Mesenchymal stem cell (in vitro differentiated cells and primary cell): ENCODE data around the gene CHD3.
"Not testable (repeated sequence)": the region's sequence is repeated elsewhere in the genome, so short reads cannot be mapped to it uniquely, and the experiment has no call there.

Experiments
- DNase-seq: peaks from one replicate; pipeline ENCODE4 v3.0.0-alpha.2; 2013
- H2AFZ ChIP-seq: one replicate; pipeline ENCODE4 v1.6.1; 2013; ENCODE audit warnings: low read depth, mild to moderate bottlenecking, control low read depth, inconsistent platforms, low read length, moderate library complexity
- H2AK5ac ChIP-seq: 2 replicates; pipeline ENCODE4 v1.6.1; 2013; ENCODE audit warnings: low read length, moderate library complexity, mild to moderate bottlenecking, inconsistent platforms; ENCODE audit not compliant: severe bottlenecking
- H2BK120ac ChIP-seq: one replicate; pipeline ENCODE4 v1.6.1; 2013; ENCODE audit warnings: low read depth, mild to moderate bottlenecking, inconsistent platforms, low read length, moderate library complexity
- H2BK12ac ChIP-seq, 2 experiments: one replicate each; pipeline ENCODE4 v1.6.1; 2013; ENCODE audit warnings: inconsistent platforms in 2 of 2, low read length in 2 of 2, mild to moderate bottlenecking in 2 of 2, moderate library complexity in 2 of 2, control low read depth in 1 of 2
- H2BK15ac ChIP-seq: one replicate; pipeline ENCODE4 v1.6.1; 2013; ENCODE audit warnings: mild to moderate bottlenecking, low read depth, inconsistent platforms; ENCODE audit not compliant: poor library complexity, severe bottlenecking
- H2BK5ac ChIP-seq: 2 replicates; pipeline ENCODE4 v1.6.1; 2013; ENCODE audit warnings: low read depth, mild to moderate bottlenecking, low read length, control low read depth, inconsistent platforms; ENCODE audit not compliant: poor library complexity, severe bottlenecking
- H3K14ac ChIP-seq, 2 experiments: one replicate each; pipeline ENCODE4 v1.6.1; 2013; ENCODE audit warnings: inconsistent platforms in 2 of 2, low read length in 2 of 2, control low read depth in 1 of 2, mild to moderate bottlenecking in 1 of 2, moderate library complexity in 1 of 2
- H3K18ac ChIP-seq, 2 experiments: one replicate each; pipeline ENCODE4 v1.6.1; 2013; ENCODE audit warnings: inconsistent platforms in 2 of 2, low read length in 2 of 2, control low read depth in 1 of 2, low read depth in 1 of 2, mild to moderate bottlenecking in 1 of 2
- H3K23ac ChIP-seq, 2 experiments: one replicate each; pipeline ENCODE4 v1.6.1; 2013; ENCODE audit warnings: inconsistent platforms in 2 of 2, low read length in 2 of 2, mild to moderate bottlenecking in 2 of 2, moderate library complexity in 2 of 2, control low read depth in 1 of 2
- H3K27ac ChIP-seq: 2 replicates; pipeline ENCODE4 v1.5.1; 2013; ENCODE audit warnings: mild to moderate bottlenecking, moderate library complexity, low read length, control low read depth, inconsistent platforms; ENCODE audit not compliant: poor library complexity, severe bottlenecking
- H3K27me3 ChIP-seq, 2 experiments: 2 replicates each; pipeline versions ENCODE4 v1.6.1 to v1.7.0; 2013; ENCODE audit warnings: low read length in 2 of 2, mild to moderate bottlenecking in 2 of 2, moderate library complexity in 2 of 2, control low read depth in 1 of 2, inconsistent platforms in 1 of 2; ENCODE audit not compliant: control insufficient read depth in 1 of 2, insufficient read depth in 1 of 2
- H3K36me3 ChIP-seq, 2 experiments: 2 replicates each; pipeline versions ENCODE4 v1.6.1 to v1.7.0; 2013; ENCODE audit warnings: low read length in 2 of 2, control low read depth in 1 of 2, inconsistent platforms in 1 of 2, low read depth in 1 of 2, mild to moderate bottlenecking in 1 of 2; ENCODE audit not compliant: insufficient read depth in 2 of 2, control insufficient read depth in 1 of 2
- H3K4ac ChIP-seq, 2 experiments: one replicate each; pipeline ENCODE4 v1.6.1; 2013; ENCODE audit warnings: inconsistent platforms in 2 of 2, low read length in 2 of 2, mild to moderate bottlenecking in 2 of 2, moderate library complexity in 2 of 2, control low read depth in 1 of 2, low read depth in 1 of 2
- H3K4me1 ChIP-seq: 2 replicates; pipeline ENCODE4 v1.6.1; 2013; ENCODE audit warnings: low read depth, low read length, control low read depth; ENCODE audit not compliant: control insufficient read depth, insufficient read depth
- H3K4me2 ChIP-seq: 2 replicates; pipeline ENCODE4 v1.6.1; 2013; ENCODE audit warnings: low read length, mild to moderate bottlenecking, inconsistent platforms; ENCODE audit not compliant: poor library complexity, severe bottlenecking
- H3K4me3 ChIP-seq, 2 experiments: 2 replicates each; pipeline versions ENCODE4 v1.5.1 to v1.7.0; 2013; ENCODE audit warnings: low read length in 2 of 2, mild to moderate bottlenecking in 2 of 2, control low read depth in 1 of 2, low read depth in 1 of 2; ENCODE audit not compliant: insufficient read depth in 1 of 2
- H3K79me1 ChIP-seq: replicated peaks from 2 replicates; pipeline ENCODE4 v1.6.1; 2013; ENCODE audit warnings: mild to moderate bottlenecking, control low read depth, low read length, inconsistent platforms; ENCODE audit not compliant: poor library complexity, severe bottlenecking
- H3K9ac ChIP-seq: 2 replicates; pipeline ENCODE4 v1.7.0; 2013; ENCODE audit warnings: mild to moderate bottlenecking, low read length, moderate library complexity
- H3K9me3 ChIP-seq: 2 replicates; pipeline ENCODE4 v1.7.0; 2013; ENCODE audit warnings: mild to moderate bottlenecking, low read length; ENCODE audit not compliant: control insufficient read depth
- H4K8ac ChIP-seq: one replicate; pipeline ENCODE4 v1.6.1; 2013; ENCODE audit warnings: inconsistent platforms, mild to moderate bottlenecking, low read length, moderate library complexity
- H4K91ac ChIP-seq: one replicate; pipeline ENCODE4 v1.6.1; 2013; ENCODE audit warnings: mild to moderate bottlenecking, low read length, inconsistent platforms
- WGBS: methylation state at CpG from one replicate; pipeline ENCODE4 v1.1.7; 2013; ENCODE audit warnings: mixed read lengths; 5-methylcytosine and 5-hydroxymethylcytosine counted together

Gene CHD3

GRCh38 chr17:7951143-7951792, 62.7 kb downstream of the CHD3 start:
- H2AFZ ChIP-seq, result no peak overlapping the region
- H3K9ac ChIP-seq, result no peak overlapping the region
- H3K36me3 ChIP-seq, result peaks cover 23 to 46% of the 10 kb centered on the region in 2 experiments
- no peak overlapping the region for H2BK12ac ChIP-seq
- H4K8ac ChIP-seq, result no peak overlapping the region
- no peak overlapping the region for H3K4me2 ChIP-seq
- H3K23ac ChIP-seq, result peak overlapping the region in 1 of 2 experiments; percentile 80
- H2AK5ac ChIP-seq, result no peak overlapping the region
- DNase-seq, result no peak
- H2BK5ac ChIP-seq, result no peak overlapping the region
- no peak overlapping the region for H3K27ac ChIP-seq
- no peak overlapping the region for H3K18ac ChIP-seq
- no peak overlapping the region for H3K4me3 ChIP-seq
- no peak overlapping the region for H3K14ac ChIP-seq
- H2BK120ac ChIP-seq, result no peak overlapping the region
- no peak overlapping the region for H3K4ac ChIP-seq
- peaks cover 3% of the 10 kb centered on the region for H3K79me1 ChIP-seq
- H2BK15ac ChIP-seq, result no peak overlapping the region
- H4K91ac ChIP-seq, result no peak overlapping the region
- no peaks in the 10 kb centered on the region for H3K9me3 ChIP-seq
- WGBS, result 94% methylated on average over 5 of the region's 5 CpGs
- H3K4me1 ChIP-seq, result no peaks in the 10 kb centered on the region
- no peaks in the 10 kb centered on the region for H3K27me3 ChIP-seq

- not testable (repeated sequence) for H3K4me1 ChIP-seq, H3K14ac ChIP-seq, H3K27ac ChIP-seq, H2BK12ac ChIP-seq, H4K91ac ChIP-seq, H2BK5ac ChIP-seq, H3K79me1 ChIP-seq, H2AK5ac ChIP-seq, H3K9ac ChIP-seq, H2BK15ac ChIP-seq, H3K23ac ChIP-seq, H2AFZ ChIP-seq, H3K4me2 ChIP-seq, DNase-seq, H2BK120ac ChIP-seq, H3K4ac ChIP-seq, H3K27me3 ChIP-seq, H4K8ac ChIP-seq, H3K9me3 ChIP-seq, H3K4me3 ChIP-seq, H3K18ac ChIP-seq
- 94% methylated on average over 13 of the region's 13 CpGs for WGBS
- H3K36me3 ChIP-seq, result peaks cover 8 to 30% of the 10 kb centered on the region in 2 experiments
Measured at GRCh38 chr17:7953266-7953665, 64.7 kb downstream of the CHD3 start.

- Histone ChIP-seq H3K27me3 (peaks cover under 1 to 3% of the 10 kb centered on the region in 2 experiments), H3K9ac (peak overlapping the region; percentile 26), H3K4ac (no peak overlapping the region), H3K36me3 (peaks cover 0 to 6% of the 10 kb centered on the region in 2 experiments), H4K8ac (no peak overlapping the region), H2BK120ac (no peak overlapping the region), H2BK15ac (no peak overlapping the region), H4K91ac (no peak overlapping the region), H3K4me3 (peak overlapping the region in 1 of 2 experiments; percentile 5), H2AFZ (no peak overlapping the region), H3K4me1 (no peaks in the 10 kb centered on the region), H2BK12ac (no peak overlapping the region), H3K23ac (no peak overlapping the region), H3K79me1 (no peaks in the 10 kb centered on the region), H3K4me2 (no peak overlapping the region), H3K18ac (no peak overlapping the region), H2AK5ac (no peak overlapping the region), H3K14ac (no peak overlapping the region), H3K9me3 (no peaks in the 10 kb centered on the region), H3K27ac (no peak overlapping the region), H2BK5ac (no peak overlapping the region)
- WGBS, result 91% methylated on average over 13 of the region's 13 CpGs
- DNase-seq, result no peak
Measured at GRCh38 chr17:7955414-7956227, 67.0 kb downstream of the CHD3 start.

DNA sequence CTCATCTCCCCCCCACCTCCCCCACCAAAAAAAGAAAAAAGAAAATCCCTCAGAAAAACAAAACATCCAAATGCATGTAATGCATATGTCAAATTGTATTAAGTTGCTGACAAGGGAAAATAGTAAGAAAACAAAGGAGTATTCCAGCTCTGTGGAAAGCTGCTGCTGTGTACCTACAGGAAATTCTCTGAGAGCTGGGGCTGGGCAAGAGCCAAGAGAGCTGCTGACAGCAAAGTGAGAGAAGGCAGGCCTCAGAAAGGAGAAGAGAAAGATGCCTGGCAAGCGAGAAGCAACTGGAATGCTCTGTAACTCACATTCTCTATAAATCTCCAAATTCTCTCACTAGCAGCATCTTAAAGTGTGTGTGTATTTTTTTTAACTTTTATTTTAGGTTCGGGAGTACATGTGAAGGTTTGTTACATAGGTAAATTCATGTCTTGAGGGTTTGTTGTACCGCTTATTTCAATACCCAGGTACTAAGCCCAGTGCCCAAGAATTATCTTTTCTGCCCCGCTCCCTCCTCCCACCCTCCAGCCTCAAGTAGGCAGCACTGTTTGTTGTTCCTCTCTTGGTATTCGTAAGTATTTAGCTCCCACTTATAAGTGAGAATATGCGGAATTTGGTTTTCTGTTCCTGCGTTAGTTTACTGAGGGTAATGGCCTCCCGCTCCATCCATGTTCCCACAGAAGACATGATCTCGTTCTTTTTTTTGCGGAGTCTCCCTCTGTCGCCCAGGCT, 67.8 kb downstream of the CHD3 start:
- Histone ChIP-seq H3K36me3 (peaks cover 0 to 5% of the 10 kb centered on the region in 2 experiments), H3K27me3 (peaks cover 5 to 6% of the 10 kb centered on the region in 2 experiments), H2AK5ac (no peak overlapping the region), H2BK120ac (no peak overlapping the region), H3K79me1 (no peaks in the 10 kb centered on the region), H3K23ac (no peak overlapping the region), H3K4me2 (no peak overlapping the region), H2AFZ (no peak overlapping the region), H3K9me3 (no peaks in the 10 kb centered on the region), H3K4ac (no peak overlapping the region), H3K14ac (no peak overlapping the region), H3K27ac (no peak overlapping the region), H3K18ac (no peak overlapping the region), H3K4me1 (no peaks in the 10 kb centered on the region), H3K9ac (peak overlapping the region; percentile 26), H3K4me3 (no peak overlapping the region), H4K8ac (no peak overlapping the region), H2BK15ac (no peak overlapping the region), H4K91ac (no peak overlapping the region), H2BK12ac (no peak overlapping the region), H2BK5ac (no peak overlapping the region)
- peak; percentile 28 for DNase-seq
- WGBS, result 86% methylated on average over 7 of the region's 11 CpGs
